ENCODE measurements around the gene TMOD2.

- TF ChIP-seq CTCF (IDR thresholded peaks at IDR 0.05) (no peak), EZH2 (IDR thresholded peaks at IDR 0.05) (no peak)
These were observed 48.2 kb downstream of the TMOD2 start for GRCh38 chr15:51799282-51800252.
